H1 (cell line): ENCODE measurements around the gene CCDC124. TPM values are rescaled to one million over a fixed set of nuclear protein-coding genes. Genes with fewer than 3 reads are reported as not detected.

Experiments used
- BACH1 ChIP-seq: IDR thresholded peaks from 2 replicates; pipeline ENCODE4 v1.6.1; 2012; ENCODE audit warnings: low read length, improper control_type of control experiment
- BCL11A ChIP-seq, 2 experiments: IDR thresholded peaks; one replicate each; pipeline ENCODE4 v1.6.1; 2011; ENCODE audit warnings: low read depth in 2 of 2, low read length in 2 of 2, mild to moderate bottlenecking in 2 of 2
- CEBPB ChIP-seq: IDR thresholded peaks from 2 replicates; pipeline ENCODE4 v1.6.1; 2012; ENCODE audit warnings: low read depth, low read length
- CREB1 ChIP-seq: IDR thresholded peaks from 2 replicates; pipeline ENCODE4 v1.6.1; 2012; ENCODE audit warnings: inconsistent platforms
- KDM4A ChIP-seq: IDR thresholded peaks from one replicate; pipeline ENCODE4 v1.7.1; 2012; ENCODE audit warnings: low read depth, mild to moderate bottlenecking, moderate library complexity, low read length, inconsistent platforms; ENCODE audit not compliant: severe bottlenecking
- RXRA ChIP-seq: IDR thresholded peaks from 2 replicates; pipeline ENCODE4 v1.6.1; 2011; ENCODE audit warnings: low read depth, mild to moderate bottlenecking, low read length, moderate library complexity; ENCODE audit not compliant: insufficient read depth
- polyA plus RNA-seq, 7 experiments: library from polyadenylated mRNA; depleted of rRNA in 3 of 7; stranded (reverse) in 5 of 7; unstranded in 2 of 7; fragments of >200 nt in 5 of 7; fragments of 200-250 nt in 2 of 7; gene quantifications; 1 replicate in 5 of 7; 2 replicates in 1 of 7; 4 replicates in 1 of 7; pipeline versions ENCODE4 v1.2.1 to v1.2.3, GENCODE V29; 2011 to 2013; ENCODE audit warnings: missing spikeins in 2 of 7, mixed read lengths in 2 of 7
- total RNA-seq: library from RNA; stranded (reverse); fragmentation: NEBNext Ultra II Directional; extraction: Animal tissue kit (Norgen Biotek cat#: 25700); gene quantifications from 2 replicates; pipeline ENCODE4 v1.2.1, GENCODE V29; 2021
- TF ChIP-seq, protein P1 (sequence below): IDR thresholded peaks from 2 replicates; pipeline ENCODE4 v1.6.1; 2011; ENCODE audit warnings: low read depth, mild to moderate bottlenecking, low read length; ENCODE audit not compliant: insufficient read depth

The CCDC124 gene
- total and polyA plus RNA-seq, 2 of the 8 experiments (the other 6 are each of a cell fraction or from before 2014, with no cell fraction given): 95.2 to 103 TPM

DNA sequence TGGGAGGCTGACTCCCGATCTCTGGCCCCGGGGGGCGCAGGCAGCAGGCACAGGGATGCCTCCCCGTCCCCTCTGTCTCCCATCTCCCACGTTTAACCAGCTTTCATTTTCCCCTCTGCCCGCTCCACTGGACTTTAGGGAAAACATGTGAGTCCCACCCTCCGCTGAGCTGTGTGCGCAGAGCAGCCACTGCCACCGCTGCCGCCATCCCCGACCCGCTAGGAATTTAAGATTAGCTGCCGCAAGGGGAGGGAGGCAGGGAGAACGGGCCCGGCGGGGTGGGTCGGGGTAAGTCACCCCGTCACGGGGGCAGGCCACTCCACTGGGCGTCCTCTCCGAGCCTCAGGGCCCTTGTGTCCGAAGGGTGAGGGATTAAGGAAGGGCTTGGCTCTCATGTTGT is 49.6 kb downstream of the CCDC124 start (continued):
- TF ChIP-seq CEBPB (no peak), BCL11A (IDR thresholded peaks at IDR 0.05; ENCODE audit: low read depth in 2 of 2, low read length in 2 of 2) (no peak), KDM4A (no peak), CREB1 (no peak), BACH1 (no peak), RXRA (no peak)
- TF ChIP-seq, protein P1, sequence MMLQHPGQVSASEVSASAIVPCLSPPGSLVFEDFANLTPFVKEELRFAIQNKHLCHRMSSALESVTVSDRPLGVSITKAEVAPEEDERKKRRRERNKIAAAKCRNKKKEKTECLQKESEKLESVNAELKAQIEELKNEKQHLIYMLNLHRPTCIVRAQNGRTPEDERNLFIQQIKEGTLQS: no peak
- TF ChIP-seq, all 59 proteins: peak for 0
